HCT116 (cell line): ENCODE data around the gene ATP5F1D. TPM values are rescaled to one million over a fixed set of nuclear protein-coding genes. Genes with fewer than 3 reads are reported as not detected.

Experiments used
- ATAC-seq: fragments of 200-7000 bp; cut with Tn5 transposase; 2 replicates; pipeline ENCODE4 v1.9.1; 2020; ENCODE audit warnings: mild to moderate bottlenecking, moderate library complexity
- BruUV-seq: library from RNA; stranded (reverse); fragments of 400-500 nt; replicated peaks from 2 replicates; lab custom pipeline; 2021; lab: Mats Ljungman, UMichigan
- CTCF ChIA-PET: fragments of 300-600 bp; sonication (Branson Sonifier 250); formaldehyde crosslinking; loops from one replicate; lab custom pipeline; 2021; ENCODE audit warnings: antibody characterized with exemption; lab: Charles Lee
- POLR2A ChIA-PET: fragments of 300-600, 350-600 bp; sonication (Branson Sonifier 250); formaldehyde crosslinking; loops from one replicate; lab custom pipeline; 2021; ENCODE audit warnings: antibody characterized with exemption; lab: Charles Lee
- RAD21 ChIA-PET, 2 experiments: fragments of 300-600 bp; sonication (Branson Sonifier 250); formaldehyde crosslinking; loops; one replicate each; lab custom pipeline; 2023; ENCODE audit warnings: low total read pairs in 2 of 2; ENCODE audit not compliant: uncharacterized antibody in 2 of 2, unreplicated experiment in 2 of 2, low non-redundant PET in 1 of 2; lab: Charles Lee
- DNase-seq: peaks from one replicate; pipeline ENCODE4 v3.0.0-alpha.2; 2010; ENCODE audit warnings: low read depth, low spot score
- H2AFZ ChIP-seq: fragments of 200-600 bp; shearing (Covaris generic), sonication (generic); 2 replicates; pipeline ENCODE4 v1.6.1; 2017; ENCODE audit warnings: low read depth, mixed run types, mixed read lengths, antibody characterized with exemption, low read length; ENCODE audit not compliant: poor library complexity, severe bottlenecking
- H3K27ac ChIP-seq: 2 replicates; pipeline ENCODE4 v1.5.1; 2012; ENCODE audit warnings: low read depth, low read length
- H3K27me3 ChIP-seq: fragments of 200-600 bp; sonication (generic); 2 replicates; pipeline ENCODE4 v1.6.1; 2016; ENCODE audit warnings: mixed run types, low read length, mixed read lengths; ENCODE audit not compliant: insufficient read depth
- H3K36me3 ChIP-seq, 2 experiments: fragments of 200-500 bp in 1 of 2; fragments of 200-600 bp in 1 of 2; sonication (Bioruptor generic) in 1 of 2; sonication (generic) in 1 of 2; 2 replicates each; pipeline versions ENCODE4 v1.5.1 to v1.6.1; 2014 to 2016; ENCODE audit warnings: low read length in 2 of 2, inconsistent platforms in 1 of 2, mixed read lengths in 1 of 2, mixed run types in 1 of 2; ENCODE audit not compliant: insufficient read depth in 2 of 2, control insufficient read depth in 1 of 2
- H3K4me1 ChIP-seq, 2 experiments: fragments of 200-600 bp in 1 of 2; sonication (generic) in 1 of 2; 2 replicates each; pipeline versions ENCODE4 v1.5.1 to v1.6.1; 2012 to 2017; ENCODE audit warnings: low read length in 2 of 2, inconsistent platforms in 1 of 2, mild to moderate bottlenecking in 1 of 2, mixed read lengths in 1 of 2, mixed run types in 1 of 2, moderate library complexity in 1 of 2; ENCODE audit not compliant: insufficient read depth in 2 of 2, control insufficient read depth in 1 of 2
- H3K4me2 ChIP-seq: fragments of 200-600 bp; sonication (generic); 2 replicates; pipeline ENCODE4 v1.6.1; 2017; ENCODE audit warnings: mixed run types, low read length, mixed read lengths
- H3K4me3 ChIP-seq, 2 experiments: fragments of 200-600 bp in 1 of 2; sonication (generic) in 1 of 2; replicated peaks in 1 of 2; 2 replicates each; pipeline ENCODE4 v1.5.1; 2011 to 2016; ENCODE audit warnings: low read length in 2 of 2, control low read depth in 1 of 2, low read depth in 1 of 2, mild to moderate bottlenecking in 1 of 2, mixed read lengths in 1 of 2, mixed run types in 1 of 2
- H3K79me2 ChIP-seq: fragments of 200-600 bp; sonication (generic); 2 replicates; pipeline ENCODE4 v1.6.1; 2017; ENCODE audit warnings: mild to moderate bottlenecking, mixed run types, low read length, moderate library complexity, mixed read lengths; ENCODE audit not compliant: insufficient read depth
- H3K9ac ChIP-seq: fragments of 200-600 bp; sonication (generic); 2 replicates; pipeline ENCODE4 v1.6.1; 2016; ENCODE audit warnings: low read length, mixed read lengths
- H3K9me2 ChIP-seq: fragments of 200-600 bp; sonication (generic), shearing (Covaris generic); 2 replicates; pipeline ENCODE4 v1.6.1; 2017; ENCODE audit warnings: mixed run types, mild to moderate bottlenecking, moderate library complexity; ENCODE audit not compliant: insufficient read depth
- H3K9me3 ChIP-seq, 2 experiments: fragments of 200-500 bp in 1 of 2; fragments of 200-600 bp in 1 of 2; sonication (Bioruptor generic) in 1 of 2; sonication (generic) in 1 of 2; 2 replicates each; pipeline ENCODE4 v1.6.1; 2014 to 2017; ENCODE audit warnings: low read length in 2 of 2, mixed read lengths in 2 of 2, inconsistent platforms in 1 of 2, low read depth in 1 of 2, mild to moderate bottlenecking in 1 of 2, mixed run types in 1 of 2, moderate library complexity in 1 of 2; ENCODE audit not compliant: control insufficient read depth in 1 of 2, insufficient read depth in 1 of 2
- H4K20me1 ChIP-seq: fragments of 200-600 bp; sonication (generic), shearing (Covaris generic); 2 replicates; pipeline ENCODE4 v1.6.1; 2017; ENCODE audit warnings: mixed run types, mild to moderate bottlenecking, moderate library complexity; ENCODE audit not compliant: insufficient read depth
- CEBPB ChIP-seq: IDR thresholded peaks from 2 replicates; pipeline ENCODE4 v1.6.1; 2012; ENCODE audit warnings: low read depth
- EGR1 ChIP-seq: IDR thresholded peaks from 2 replicates; pipeline ENCODE4 v1.6.1; 2012; ENCODE audit warnings: low read depth
- EZH2 ChIP-seq: fragments of 200-600 bp; sonication (generic); IDR thresholded peaks from 2 replicates; pipeline ENCODE4 v1.6.1; 2017; ENCODE audit warnings: antibody characterized with exemption, mixed run types
- EZH2phosphoT487 ChIP-seq: fragments of 200-600 bp; IDR thresholded peaks from 2 replicates; pipeline ENCODE4 v1.6.1; 2018; ENCODE audit warnings: antibody characterized with exemption, borderline replicate concordance
- FOSL1 ChIP-seq: IDR thresholded peaks from 2 replicates; pipeline ENCODE4 v1.6.1; 2012; ENCODE audit warnings: low read depth
- JUND ChIP-seq: IDR thresholded peaks from 2 replicates; pipeline ENCODE4 v1.6.1; 2012
- POLR2A ChIP-seq: IDR thresholded peaks from 2 replicates; pipeline ENCODE4 v1.7.0; 2011; ENCODE audit warnings: borderline replicate concordance; ENCODE audit not compliant: insufficient read depth, insufficient read length; ENCODE audit errors: extremely low read depth
- POLR2AphosphoS5 ChIP-seq: IDR thresholded peaks from 2 replicates; pipeline ENCODE4 v1.6.1; 2011; ENCODE audit warnings: mild to moderate bottlenecking, low read depth, low read length, moderate library complexity
- SIN3A ChIP-seq: IDR thresholded peaks from 2 replicates; pipeline ENCODE4 v1.6.1; 2012; ENCODE audit warnings: low read depth
- SRF ChIP-seq: IDR thresholded peaks from 2 replicates; pipeline ENCODE4 v1.6.1; 2012; ENCODE audit warnings: low read depth
- TCF7L2 ChIP-seq: IDR thresholded peaks from 2 replicates; pipeline ENCODE4 v1.7.0; 2011; ENCODE audit warnings: borderline replicate concordance, inconsistent platforms; ENCODE audit not compliant: insufficient read depth, insufficient read length; ENCODE audit errors: extremely low read depth
- YY1 ChIP-seq: IDR thresholded peaks from 2 replicates; pipeline ENCODE4 v1.6.1; 2011; ENCODE audit warnings: low read length, low read depth, moderate library complexity, mild to moderate bottlenecking; ENCODE audit not compliant: insufficient replicate concordance; ENCODE audit errors: extremely low read depth
- ZFX ChIP-seq: fragments of 450-650 bp; IDR thresholded peaks from 2 replicates; pipeline ENCODE4 v1.6.1; 2017
- intact Hi-C: fragments of 100-400 bp; cut with micrococcal nuclease; formaldehyde crosslinking; loops from 2 replicates; pipeline ENCODE4 v1.10.0; 2022
- total RNA-seq: library from RNA; stranded (reverse); gene quantifications from one replicate; pipeline ENCODE4 v1.2.1, GENCODE V29; 2021; ENCODE audit not compliant: unreplicated experiment
- TF ChIP-seq, protein P1 (sequence below): IDR thresholded peaks from 2 replicates; pipeline ENCODE4 v1.6.1; 2012
- TF ChIP-seq, protein P2 (sequence below), 3 experiments: fragments of 200-600 bp in 1 of 3; sonication (generic) in 1 of 3; IDR thresholded peaks in 2 of 3; conservative IDR thresholded peaks in 1 of 3; 2 replicates each; pipeline ENCODE4 v1.5.1; 2012 to 2017; ENCODE audit warnings: low read depth in 2 of 3, low read length in 2 of 3, antibody characterized with exemption in 1 of 3, borderline replicate concordance in 1 of 3, control low read depth in 1 of 3, mild to moderate bottlenecking in 1 of 3, mixed read lengths in 1 of 3, mixed run types in 1 of 3, moderate library complexity in 1 of 3; ENCODE audit not compliant: insufficient read depth in 1 of 3
- TF ChIP-seq, protein P3 (sequence below): IDR thresholded peaks from 2 replicates; pipeline ENCODE4 v1.6.1; 2011; ENCODE audit warnings: mild to moderate bottlenecking, low read length, moderate library complexity; ENCODE audit not compliant: insufficient replicate concordance; ENCODE audit errors: extremely low read depth
- TF ChIP-seq, protein P4 (sequence below): IDR thresholded peaks from 2 replicates; pipeline ENCODE4 v1.6.1; 2012; ENCODE audit warnings: low read depth
- TF ChIP-seq, protein P5 (sequence below): IDR thresholded peaks from 2 replicates; pipeline ENCODE4 v1.6.1; 2012

Gene ATP5F1D
- total RNA-seq, 1 experiment from 2014 or later: 428 TPM

DNA sequence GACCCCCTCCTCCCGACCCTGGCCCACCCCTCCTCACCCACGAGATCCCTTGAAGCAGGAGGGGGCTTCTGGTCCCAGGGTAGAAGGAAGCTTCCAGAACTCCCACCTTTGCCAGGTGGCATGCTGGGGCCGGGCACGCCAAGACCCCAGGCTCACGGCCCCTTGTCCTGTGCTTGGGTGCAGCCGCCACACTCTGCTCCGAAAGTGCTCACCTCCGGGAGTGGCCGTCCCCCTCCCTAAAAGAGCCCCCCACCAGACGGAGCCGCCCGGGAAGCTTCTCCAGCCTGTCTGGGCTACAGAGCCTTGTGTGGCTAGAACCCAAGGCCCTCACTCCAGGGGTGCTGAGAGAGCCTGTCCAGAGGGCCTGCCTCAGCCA, 42.4 kb downstream of the ATP5F1D start:
- no peak for ATAC-seq
- Histone ChIP-seq H3K36me3 (peaks cover 0 to 7% of the 10 kb centered on the region in 2 experiments; a peak in 1 of 4 replicates), H3K27ac (no peak overlapping the region), H4K20me1 (no peaks in the 10 kb centered on the region), H3K27me3 (no peaks in the 10 kb centered on the region), H3K9me3 (no peaks in the 10 kb centered on the region)
- BruUV-seq: no TSS peak
- ChIA-PET CTCF (no interaction called here), RAD21 (no interaction called here)
- intact Hi-C loops: no loop called here
- TF ChIP-seq POLR2AphosphoS5: no peak
- TF ChIP-seq, protein P1, sequence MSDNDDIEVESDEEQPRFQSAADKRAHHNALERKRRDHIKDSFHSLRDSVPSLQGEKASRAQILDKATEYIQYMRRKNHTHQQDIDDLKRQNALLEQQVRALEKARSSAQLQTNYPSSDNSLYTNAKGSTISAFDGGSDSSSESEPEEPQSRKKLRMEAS: no peak
- TF ChIP-seq YY1: no peak
- TF ChIP-seq CEBPB: no peak
- no peak for TF ChIP-seq ZFX
- TF ChIP-seq FOSL1: no peak
- TF ChIP-seq, protein P2, sequence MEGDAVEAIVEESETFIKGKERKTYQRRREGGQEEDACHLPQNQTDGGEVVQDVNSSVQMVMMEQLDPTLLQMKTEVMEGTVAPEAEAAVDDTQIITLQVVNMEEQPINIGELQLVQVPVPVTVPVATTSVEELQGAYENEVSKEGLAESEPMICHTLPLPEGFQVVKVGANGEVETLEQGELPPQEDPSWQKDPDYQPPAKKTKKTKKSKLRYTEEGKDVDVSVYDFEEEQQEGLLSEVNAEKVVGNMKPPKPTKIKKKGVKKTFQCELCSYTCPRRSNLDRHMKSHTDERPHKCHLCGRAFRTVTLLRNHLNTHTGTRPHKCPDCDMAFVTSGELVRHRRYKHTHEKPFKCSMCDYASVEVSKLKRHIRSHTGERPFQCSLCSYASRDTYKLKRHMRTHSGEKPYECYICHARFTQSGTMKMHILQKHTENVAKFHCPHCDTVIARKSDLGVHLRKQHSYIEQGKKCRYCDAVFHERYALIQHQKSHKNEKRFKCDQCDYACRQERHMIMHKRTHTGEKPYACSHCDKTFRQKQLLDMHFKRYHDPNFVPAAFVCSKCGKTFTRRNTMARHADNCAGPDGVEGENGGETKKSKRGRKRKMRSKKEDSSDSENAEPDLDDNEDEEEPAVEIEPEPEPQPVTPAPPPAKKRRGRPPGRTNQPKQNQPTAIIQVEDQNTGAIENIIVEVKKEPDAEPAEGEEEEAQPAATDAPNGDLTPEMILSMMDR (IDR thresholded peaks at IDR 0.05 in 2 of 3, conservative IDR thresholded peaks at IDR 0.05 in 1 of 3; ENCODE audit: borderline replicate concordance in 1 of 3, insufficient read depth in 1 of 3, low read depth in 2 of 3, low read length in 2 of 3): no peak
- no peak for TF ChIP-seq POLR2A
- TF ChIP-seq SIN3A: no peak
- no peak for TF ChIP-seq SRF
- no peak for TF ChIP-seq EGR1
- TF ChIP-seq JUND: no peak
- no peak for TF ChIP-seq TCF7L2
- no peak for TF ChIP-seq EZH2phosphoT487
- TF ChIP-seq, protein P3, sequence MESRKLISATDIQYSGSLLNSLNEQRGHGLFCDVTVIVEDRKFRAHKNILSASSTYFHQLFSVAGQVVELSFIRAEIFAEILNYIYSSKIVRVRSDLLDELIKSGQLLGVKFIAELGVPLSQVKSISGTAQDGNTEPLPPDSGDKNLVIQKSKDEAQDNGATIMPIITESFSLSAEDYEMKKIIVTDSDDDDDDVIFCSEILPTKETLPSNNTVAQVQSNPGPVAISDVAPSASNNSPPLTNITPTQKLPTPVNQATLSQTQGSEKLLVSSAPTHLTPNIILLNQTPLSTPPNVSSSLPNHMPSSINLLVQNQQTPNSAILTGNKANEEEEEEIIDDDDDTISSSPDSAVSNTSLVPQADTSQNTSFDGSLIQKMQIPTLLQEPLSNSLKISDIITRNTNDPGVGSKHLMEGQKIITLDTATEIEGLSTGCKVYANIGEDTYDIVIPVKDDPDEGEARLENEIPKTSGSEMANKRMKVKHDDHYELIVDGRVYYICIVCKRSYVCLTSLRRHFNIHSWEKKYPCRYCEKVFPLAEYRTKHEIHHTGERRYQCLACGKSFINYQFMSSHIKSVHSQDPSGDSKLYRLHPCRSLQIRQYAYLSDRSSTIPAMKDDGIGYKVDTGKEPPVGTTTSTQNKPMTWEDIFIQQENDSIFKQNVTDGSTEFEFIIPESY: no peak
- no peak for TF ChIP-seq EZH2
- TF ChIP-seq, protein P4, sequence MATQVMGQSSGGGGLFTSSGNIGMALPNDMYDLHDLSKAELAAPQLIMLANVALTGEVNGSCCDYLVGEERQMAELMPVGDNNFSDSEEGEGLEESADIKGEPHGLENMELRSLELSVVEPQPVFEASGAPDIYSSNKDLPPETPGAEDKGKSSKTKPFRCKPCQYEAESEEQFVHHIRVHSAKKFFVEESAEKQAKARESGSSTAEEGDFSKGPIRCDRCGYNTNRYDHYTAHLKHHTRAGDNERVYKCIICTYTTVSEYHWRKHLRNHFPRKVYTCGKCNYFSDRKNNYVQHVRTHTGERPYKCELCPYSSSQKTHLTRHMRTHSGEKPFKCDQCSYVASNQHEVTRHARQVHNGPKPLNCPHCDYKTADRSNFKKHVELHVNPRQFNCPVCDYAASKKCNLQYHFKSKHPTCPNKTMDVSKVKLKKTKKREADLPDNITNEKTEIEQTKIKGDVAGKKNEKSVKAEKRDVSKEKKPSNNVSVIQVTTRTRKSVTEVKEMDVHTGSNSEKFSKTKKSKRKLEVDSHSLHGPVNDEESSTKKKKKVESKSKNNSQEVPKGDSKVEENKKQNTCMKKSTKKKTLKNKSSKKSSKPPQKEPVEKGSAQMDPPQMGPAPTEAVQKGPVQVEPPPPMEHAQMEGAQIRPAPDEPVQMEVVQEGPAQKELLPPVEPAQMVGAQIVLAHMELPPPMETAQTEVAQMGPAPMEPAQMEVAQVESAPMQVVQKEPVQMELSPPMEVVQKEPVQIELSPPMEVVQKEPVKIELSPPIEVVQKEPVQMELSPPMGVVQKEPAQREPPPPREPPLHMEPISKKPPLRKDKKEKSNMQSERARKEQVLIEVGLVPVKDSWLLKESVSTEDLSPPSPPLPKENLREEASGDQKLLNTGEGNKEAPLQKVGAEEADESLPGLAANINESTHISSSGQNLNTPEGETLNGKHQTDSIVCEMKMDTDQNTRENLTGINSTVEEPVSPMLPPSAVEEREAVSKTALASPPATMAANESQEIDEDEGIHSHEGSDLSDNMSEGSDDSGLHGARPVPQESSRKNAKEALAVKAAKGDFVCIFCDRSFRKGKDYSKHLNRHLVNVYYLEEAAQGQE: no peak
- TF ChIP-seq, protein P5, sequence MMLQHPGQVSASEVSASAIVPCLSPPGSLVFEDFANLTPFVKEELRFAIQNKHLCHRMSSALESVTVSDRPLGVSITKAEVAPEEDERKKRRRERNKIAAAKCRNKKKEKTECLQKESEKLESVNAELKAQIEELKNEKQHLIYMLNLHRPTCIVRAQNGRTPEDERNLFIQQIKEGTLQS: no peak
- TF ChIP-seq, all 23 proteins: peak for 0
- POLR2A ChIA-PET: no interaction called here
- no peak overlapping the region for H3K9ac ChIP-seq
- DNase-seq: no peak
- H3K9me2 ChIP-seq: no peaks in the 10 kb centered on the region
- H3K4me3 ChIP-seq: no peak overlapping the region
- H3K4me1 ChIP-seq: peaks cover 5 to 22% of the 10 kb centered on the region in 2 experiments; a peak in 2 of 4 replicates
- H3K79me2 ChIP-seq: no peaks in the 10 kb centered on the region; the same call in 1 of the 2 replicates
- no peak overlapping the region for H3K4me2 ChIP-seq
- no peak overlapping the region for H2AFZ ChIP-seq
